Measurements from ENCODE around the gene DOC2A.
A peak's percentile ranks its signal among the peaks of the same experiment; 100 is the strongest.

Gene DOC2A

GRCh38 chr16:29959293-29959692, 51.5 kb downstream of the DOC2A start:
- H3K9me3 ChIP-seq: no peaks in the 10 kb centered on the region
- no peak overlapping the region for H3K27ac ChIP-seq
- peak in 1 of 2 donors; percentile 45 for DNase-seq
- H3K27me3 ChIP-seq: peaks cover 0 to 2% of the 10 kb centered on the region in 2 donors
- no peak for TF ChIP-seq CTCF (IDR thresholded peaks at IDR 0.05)
- intact Hi-C loops (cut with DNase I; ENCODE audit: low total_unique reads): no loop called here
- H3K4me1 ChIP-seq: peaks cover 0 to 18% (median 15%) of the 10 kb centered on the region in 4 donors
- H3K36me3 ChIP-seq: peaks cover 0 to 5% (median 0%) of the 10 kb centered on the region in 3 donors
- H3K4me3 ChIP-seq: no peak overlapping the region

GRCh38 chr16:29958756-29959155, 52.1 kb downstream of the DOC2A start:
- intact Hi-C loops (cut with DNase I; ENCODE audit: low total_unique reads): no loop called here
- Histone ChIP-seq H3K4me1 (peaks cover 0 to 18% (median 15%) of the 10 kb centered on the region in 4 donors), H3K27me3 (peaks cover 0 to 5% of the 10 kb centered on the region in 2 donors), H3K4me3 (no peak overlapping the region), H3K27ac (no peak overlapping the region), H3K9me3 (no peaks in the 10 kb centered on the region), H3K36me3 (no peaks in the 10 kb centered on the region)
- DNase-seq: peak in 1 of 2 donors; percentile 24
- no peak for TF ChIP-seq CTCF (IDR thresholded peaks at IDR 0.05)

Data from tibial artery (tissue), 4 donors.